A549 treated with dexamethasone at 1 μM for 4 hours (cell line): ENCODE results near the gene GABRG2. TPM values are rescaled to one million over a fixed set of nuclear protein-coding genes. Genes with fewer than 3 reads are reported as not detected.

Experiments used
- total RNA-seq: library from RNA; stranded (reverse); fragments of 200-300 nt; extraction: Qiagen RNA extraction; gene quantifications from 5 replicates; pipeline ENCODE4 v1.2.3, GENCODE V29; 2022

Gene GABRG2
- total RNA-seq, result not detected in 5 replicates

DNA sequence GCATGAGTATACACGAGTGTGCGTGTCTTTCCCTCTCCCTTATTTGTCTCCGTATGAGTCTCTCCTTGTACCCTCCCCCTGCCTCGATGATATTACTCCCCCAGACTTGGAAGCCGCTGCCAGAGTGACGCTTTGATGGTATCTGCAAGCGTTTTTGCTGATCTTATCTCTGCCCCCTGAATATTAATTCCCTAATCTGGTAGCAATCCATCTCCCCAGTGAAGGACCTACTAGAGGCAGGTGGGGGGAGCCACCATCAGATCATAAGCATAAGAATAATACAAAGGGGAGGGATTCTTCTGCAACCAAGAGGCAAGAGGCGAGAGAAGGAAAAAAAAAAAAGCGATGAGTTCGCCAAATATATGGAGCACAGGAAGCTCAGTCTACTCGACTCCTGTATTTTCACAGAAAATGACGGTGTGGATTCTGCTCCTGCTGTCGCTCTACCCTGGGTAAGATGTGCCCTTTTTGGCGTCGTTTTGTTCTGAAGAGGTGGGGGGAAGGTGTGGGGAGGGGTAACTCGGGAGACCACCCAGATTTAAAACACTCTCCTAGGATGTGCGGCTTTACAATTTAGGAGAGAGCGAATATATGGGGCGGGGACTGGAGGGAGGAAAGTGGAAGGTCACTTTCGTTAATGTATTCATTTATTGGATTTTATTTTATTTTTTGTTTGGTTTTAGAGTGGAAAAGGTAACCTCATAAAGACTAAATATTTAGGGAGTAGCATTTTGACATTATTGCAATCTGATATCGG, at the start of gene GABRG2:
Gene GABRG2, plus strand, starts transcription at position 119 of the 757 bp plus-strand sequence. Its CDS starts 227 bp downstream, at position 346.

Other genes starting within 250 kb of the GABRG2 start
- not detected in 5 replicates for gene GABRA1, start 219.7 kb upstream of the GABRG2 start, total RNA-seq